GM18858 (cell line): ENCODE measurements around the gene ANO6.

Source experiments
- ATAC-seq: cut with Tn5 transposase; IDR thresholded peaks from one replicate; pipeline ENCODE4 v1.9.1; 2021; ENCODE audit not compliant: unreplicated experiment

Gene ANO6

DNA sequence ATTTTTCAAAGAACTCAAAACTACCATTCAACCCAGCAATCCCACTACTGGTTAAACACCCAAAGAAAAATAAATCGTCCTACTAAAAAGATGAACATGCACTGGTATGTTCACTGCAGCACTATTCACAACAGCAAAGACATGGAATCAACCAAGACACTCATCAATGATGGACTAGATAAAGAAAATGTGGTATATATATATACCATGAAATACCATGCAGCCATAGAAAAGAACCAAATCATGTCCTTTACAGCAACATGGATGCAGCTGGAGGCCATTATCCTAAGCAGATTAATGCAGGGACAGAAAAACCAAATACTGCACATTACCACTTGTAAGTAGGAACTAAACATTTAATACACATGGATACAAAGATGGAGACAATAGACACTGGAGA lies 3.8 kb upstream of the ANO6 start:
- ATAC-seq: no peak

DNA sequence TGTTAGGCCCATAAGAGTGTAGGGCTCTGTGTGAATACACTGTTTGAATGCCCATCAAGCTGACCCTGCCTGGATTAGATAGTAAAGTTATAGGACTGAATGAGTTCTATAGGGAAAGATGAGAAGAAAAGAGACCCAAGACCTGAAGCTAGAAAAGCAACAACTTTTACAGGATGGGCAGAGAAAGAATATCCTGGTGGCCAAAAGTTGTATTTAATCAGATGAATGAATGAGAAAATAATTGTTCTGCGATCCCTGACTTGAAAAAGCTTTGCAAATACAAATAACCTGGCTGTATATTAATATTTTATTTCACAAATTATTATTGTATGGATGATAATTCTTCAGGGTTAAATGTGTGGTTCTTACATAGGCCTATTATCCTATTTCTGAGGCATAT lies 2.8 kb upstream of the ANO6 start:
- ATAC-seq: no peak

- ATAC-seq: no peak
These were observed 1.8 kb upstream of the ANO6 start for GRCh38 chr12:45214071-45214470.

- no peak for ATAC-seq
These were observed 1.0 kb upstream of the ANO6 start for GRCh38 chr12:45214749-45215418.

GRCh38 chr12:45216230-45216982 lies 511 bp downstream of the ANO6 start:
- ATAC-seq: peak; percentile 24

GRCh38 chr12:45216983-45217485 lies 1.1 kb downstream of the ANO6 start:
- ATAC-seq: no peak

GRCh38 chr12:45217846-45218245 lies 2.0 kb downstream of the ANO6 start:
- ATAC-seq: no peak

DNA sequence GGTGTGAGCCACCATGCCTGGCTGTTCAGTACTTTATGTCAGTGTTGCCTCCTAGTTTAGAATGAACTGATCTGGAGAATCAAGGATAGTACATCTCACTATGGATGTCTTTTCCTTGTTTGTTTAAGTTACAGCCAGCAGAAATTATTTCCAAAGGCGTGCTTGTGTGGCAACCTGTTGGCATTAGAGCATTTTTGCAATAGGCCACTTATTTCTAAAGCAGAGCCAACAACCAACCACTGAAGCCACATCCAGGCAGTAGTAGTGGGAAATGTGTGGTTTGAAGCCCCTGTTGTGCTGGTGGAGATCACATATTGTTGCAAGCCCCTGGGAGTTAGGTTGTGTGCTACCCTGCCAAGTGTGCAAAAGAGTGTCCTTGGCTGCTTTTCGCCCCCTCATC lies 3.7 kb downstream of the ANO6 start:
- ATAC-seq: no peak

- no peak for ATAC-seq
These were observed 4.6 kb downstream of the ANO6 start for GRCh38 chr12:45220363-45220931.

DNA sequence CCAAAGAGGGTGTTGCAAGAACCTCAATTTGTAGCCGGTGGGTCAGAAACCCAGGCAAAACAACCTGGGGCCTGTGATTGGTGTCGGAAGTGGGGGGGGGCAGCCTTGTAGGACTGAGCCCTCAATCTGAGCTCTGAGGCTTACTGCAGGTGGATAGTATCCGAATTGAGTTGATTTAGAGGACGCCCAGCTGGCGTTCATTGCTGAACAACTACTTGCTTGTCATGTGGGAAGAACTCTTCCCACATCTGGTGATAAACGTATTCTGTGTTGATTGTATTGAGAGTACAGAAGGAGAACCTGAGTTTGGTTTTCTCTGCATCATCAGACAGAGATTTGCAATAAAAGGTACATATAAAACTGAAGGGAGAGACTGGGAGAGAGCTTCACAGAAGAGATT lies 5.1 kb downstream of the ANO6 start:
- ATAC-seq: no peak

GRCh38 chr12:45223868-45224267 lies 8.0 kb downstream of the ANO6 start:
- no peak for ATAC-seq

DNA sequence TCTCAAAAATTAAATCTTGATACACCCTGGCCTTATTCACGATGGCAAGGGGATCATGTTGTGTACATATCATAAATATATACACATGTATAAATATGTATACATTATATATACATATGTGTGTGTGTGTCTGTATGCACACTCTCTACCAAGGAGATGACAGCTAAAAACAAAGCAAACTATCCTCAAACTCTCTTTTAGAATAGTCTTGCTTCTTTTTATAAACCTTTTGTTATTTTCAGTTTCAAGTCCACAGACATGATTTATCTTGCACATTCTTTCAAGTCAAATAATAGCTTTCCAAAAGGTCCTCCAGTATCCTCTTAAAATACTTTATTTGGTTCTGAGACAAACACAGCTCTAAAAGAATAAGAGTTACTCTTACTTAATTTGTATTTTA lies 8.4 kb downstream of the ANO6 start:
- ATAC-seq: no peak

DNA sequence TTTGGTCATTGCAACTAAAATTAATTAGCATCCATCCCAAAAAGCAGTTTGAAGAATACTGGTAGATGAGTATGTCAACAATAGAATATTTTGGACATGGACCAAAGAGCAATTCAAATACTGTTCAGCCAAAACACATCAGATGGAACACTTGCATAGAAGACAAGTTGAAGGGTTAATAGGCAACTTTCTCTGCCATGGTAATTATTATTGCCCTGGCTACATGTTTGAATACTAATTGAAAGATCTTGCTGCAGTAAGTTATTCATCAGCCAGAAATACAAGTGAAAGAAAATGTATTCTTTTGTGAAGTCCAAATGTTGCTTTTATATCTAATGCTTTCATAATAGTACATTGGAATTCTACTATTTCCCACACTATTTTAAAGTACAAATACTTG lies 10.1 kb downstream of the ANO6 start:
- no peak for ATAC-seq

DNA sequence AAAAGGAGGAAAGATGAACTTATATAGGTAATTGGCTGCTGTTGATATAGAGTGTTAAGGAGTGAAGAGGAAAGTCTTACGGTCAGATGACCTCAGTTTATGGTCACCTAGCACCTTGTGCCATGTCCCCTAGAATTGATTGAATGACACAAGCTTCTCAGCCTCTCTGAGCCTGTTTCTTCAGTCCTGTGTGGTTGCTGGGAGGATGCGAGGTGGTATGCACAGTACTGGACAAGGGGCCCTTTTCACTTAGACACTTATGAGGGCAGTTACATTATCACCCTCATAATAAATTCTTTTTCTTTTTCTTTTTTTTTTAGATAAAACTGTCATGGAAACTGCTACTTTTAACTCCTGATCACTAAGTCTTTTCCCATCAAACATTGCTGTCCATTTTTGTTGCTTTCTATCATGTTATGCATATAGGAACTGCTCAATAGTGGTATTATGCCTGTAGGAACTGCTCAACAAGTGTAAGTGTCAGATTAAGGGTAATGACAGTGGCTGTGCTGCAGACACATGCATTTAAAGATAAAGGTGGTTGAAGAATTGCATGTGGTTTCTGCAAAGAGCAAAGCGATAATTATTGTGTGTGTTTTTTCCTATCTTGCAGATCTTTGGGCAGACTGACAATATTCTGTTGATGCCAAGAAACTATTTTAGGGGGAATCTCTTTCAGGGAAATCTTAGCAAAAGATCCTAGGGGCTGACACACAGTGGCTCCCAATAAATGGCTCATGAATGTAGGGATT lies 11.6 kb downstream of the ANO6 start:
- no peak for ATAC-seq

- no peak for ATAC-seq
These were observed 15.7 kb downstream of the ANO6 start for GRCh38 chr12:45231515-45232145.

GRCh38 chr12:45232146-45232755 lies 16.4 kb downstream of the ANO6 start:
- ATAC-seq: no peak

- peak; percentile 48 for ATAC-seq
These were observed 17.0 kb downstream of the ANO6 start for GRCh38 chr12:45232756-45233372.

DNA sequence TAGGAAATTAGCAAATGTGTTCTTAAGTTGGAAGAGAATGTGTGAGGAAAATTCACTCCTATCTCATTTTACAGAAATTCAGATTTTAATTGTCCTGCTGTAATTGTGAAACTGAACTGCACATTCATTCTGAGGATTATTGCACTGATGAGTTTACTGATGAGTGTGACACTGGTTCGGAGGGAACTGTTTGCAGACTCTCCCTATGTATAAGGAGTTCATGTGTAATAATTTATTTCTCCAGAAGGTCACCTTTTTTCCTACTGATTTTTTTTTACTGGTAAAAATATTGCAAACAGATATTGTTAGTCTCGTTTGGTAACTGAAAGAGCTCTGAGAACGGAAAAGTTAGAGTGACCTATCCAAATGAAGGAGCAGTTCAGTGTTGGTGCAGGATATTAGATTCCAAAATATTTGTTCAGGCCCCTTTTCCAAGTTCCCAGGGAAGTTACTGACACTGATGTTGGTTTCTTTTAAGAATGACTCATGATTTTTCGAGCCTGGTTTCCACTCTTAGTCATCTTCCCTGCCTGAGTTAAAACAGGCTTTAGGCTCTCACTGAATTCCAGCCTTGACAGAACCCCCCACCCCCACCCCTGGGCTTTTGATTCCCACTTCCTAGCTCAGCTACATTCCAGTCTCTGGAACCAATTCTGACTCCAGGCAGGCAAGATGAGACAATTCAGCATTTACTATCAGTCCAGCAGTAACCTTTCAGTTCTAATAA lies 18.4 kb downstream of the ANO6 start:
- ATAC-seq: peak; percentile 33
